Right lobe of liver (tissue), 4 donors: ENCODE data around the gene GALNT10.
"Not testable (repeated sequence)": the region's sequence is repeated elsewhere in the genome, so short reads cannot be mapped to it uniquely, and the experiment has no call there.

Experiments
- POLR2A ChIP-seq: fragments of 450-650 bp; IDR thresholded peaks from one replicate; pipeline ENCODE4 v1.6.1; 2017; ENCODE audit warnings: antibody characterized with exemption, mild to moderate bottlenecking
- TF ChIP-seq, protein P1 (sequence below), 4 donors: fragments of 200-600 bp in 3 of 4; fragments of 450-650 bp in 1 of 4; IDR thresholded peaks; one replicate each; pipeline versions ENCODE4 v1.5.1 to v1.8.0; 2016 to 2022; ENCODE audit warnings: antibody characterized with exemption in 4 of 4, mild to moderate bottlenecking in 2 of 4
- donor health status: DM: no; HTN: no; CAD: no.
- donor health status: DM: no; HTN: no; CAD: no.
- donor health status: DM: no; HTN: yes; CAD: no.

GRCh38 chr5:154360241-154360640 lies 169.7 kb downstream of the GALNT10 start:
- TF ChIP-seq, protein P1, sequence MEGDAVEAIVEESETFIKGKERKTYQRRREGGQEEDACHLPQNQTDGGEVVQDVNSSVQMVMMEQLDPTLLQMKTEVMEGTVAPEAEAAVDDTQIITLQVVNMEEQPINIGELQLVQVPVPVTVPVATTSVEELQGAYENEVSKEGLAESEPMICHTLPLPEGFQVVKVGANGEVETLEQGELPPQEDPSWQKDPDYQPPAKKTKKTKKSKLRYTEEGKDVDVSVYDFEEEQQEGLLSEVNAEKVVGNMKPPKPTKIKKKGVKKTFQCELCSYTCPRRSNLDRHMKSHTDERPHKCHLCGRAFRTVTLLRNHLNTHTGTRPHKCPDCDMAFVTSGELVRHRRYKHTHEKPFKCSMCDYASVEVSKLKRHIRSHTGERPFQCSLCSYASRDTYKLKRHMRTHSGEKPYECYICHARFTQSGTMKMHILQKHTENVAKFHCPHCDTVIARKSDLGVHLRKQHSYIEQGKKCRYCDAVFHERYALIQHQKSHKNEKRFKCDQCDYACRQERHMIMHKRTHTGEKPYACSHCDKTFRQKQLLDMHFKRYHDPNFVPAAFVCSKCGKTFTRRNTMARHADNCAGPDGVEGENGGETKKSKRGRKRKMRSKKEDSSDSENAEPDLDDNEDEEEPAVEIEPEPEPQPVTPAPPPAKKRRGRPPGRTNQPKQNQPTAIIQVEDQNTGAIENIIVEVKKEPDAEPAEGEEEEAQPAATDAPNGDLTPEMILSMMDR (IDR thresholded peaks at IDR 0.05) = not testable (repeated sequence)
- TF ChIP-seq POLR2A = not testable (repeated sequence)
